Panc1 (cell line): Measurements from ENCODE around the gene ACACB. TPM values are rescaled to one million over a fixed set of nuclear protein-coding genes. Genes with fewer than 3 reads are reported as not detected.

Source experiments
- ATAC-seq: fragments of 200-7000 bp; cut with Tn5 transposase; 2 replicates; pipeline ENCODE4 v1.9.1; 2020; ENCODE audit warnings: mild to moderate bottlenecking, moderate library complexity
- BruUV-seq: library from RNA; stranded (reverse); fragments of 400-500 nt; replicated peaks from 2 replicates; lab custom pipeline; 2021; lab: Mats Ljungman, UMichigan
- CTCF ChIA-PET: fragments of 300-600 bp; sonication (Branson Sonifier 250); formaldehyde crosslinking; loops from one replicate; lab custom pipeline; 2022; ENCODE audit warnings: antibody characterized with exemption; lab: Charles Lee
- POLR2A ChIA-PET: fragments of 300-600 bp; sonication (Branson Sonifier 250); formaldehyde crosslinking; loops from one replicate; lab custom pipeline; 2022; ENCODE audit warnings: antibody characterized with exemption; lab: Charles Lee
- DNase-seq: peaks from one replicate; pipeline ENCODE4 v3.0.0-alpha.2; 2010; ENCODE audit warnings: low read depth, low spot score
- H3K27ac ChIP-seq: 2 replicates; pipeline ENCODE4 v1.5.1; 2011; ENCODE audit warnings: mild to moderate bottlenecking, low read length, inconsistent platforms
- H3K27me3 ChIP-seq: fragments of 200-500 bp; sonication (Bioruptor generic); 2 replicates; pipeline ENCODE4 v1.6.0; 2014; ENCODE audit warnings: low read length, inconsistent platforms; ENCODE audit not compliant: control insufficient read depth, insufficient read depth
- H3K36me3 ChIP-seq: fragments of 200-500 bp; sonication (Bioruptor generic); 2 replicates; pipeline ENCODE4 v1.5.1; 2014; ENCODE audit warnings: inconsistent platforms, mild to moderate bottlenecking, low read length, moderate library complexity; ENCODE audit not compliant: control insufficient read depth, insufficient read depth
- H3K4me1 ChIP-seq: 2 replicates; pipeline ENCODE4 v1.5.1; 2011; ENCODE audit warnings: inconsistent platforms, mild to moderate bottlenecking, low read length, moderate library complexity; ENCODE audit not compliant: control insufficient read depth, insufficient read depth
- H3K4me3 ChIP-seq, 2 experiments: 2 replicates each; pipeline ENCODE4 v1.5.1; 2011 to 2012; ENCODE audit warnings: low read depth in 2 of 2, low read length in 2 of 2, mild to moderate bottlenecking in 2 of 2, inconsistent platforms in 1 of 2, moderate library complexity in 1 of 2
- H3K9me3 ChIP-seq: fragments of 200-500 bp; sonication (Bioruptor generic); 2 replicates; pipeline ENCODE4 v1.5.1; 2014; ENCODE audit warnings: low read depth, mild to moderate bottlenecking, inconsistent platforms, low read length, moderate library complexity; ENCODE audit not compliant: control insufficient read depth, insufficient read depth
- POLR2AphosphoS5 ChIP-seq: IDR thresholded peaks from 2 replicates; pipeline ENCODE4 v1.6.1; 2012; ENCODE audit warnings: mild to moderate bottlenecking, low read depth, low read length, moderate library complexity
- SIN3A ChIP-seq: IDR thresholded peaks from 2 replicates; pipeline ENCODE4 v1.6.1; 2012; ENCODE audit warnings: low read depth, mild to moderate bottlenecking, low read length, moderate library complexity, borderline replicate concordance; ENCODE audit not compliant: insufficient read depth
- TCF7L2 ChIP-seq: IDR thresholded peaks from 2 replicates; pipeline ENCODE4 v1.6.1; 2011; ENCODE audit warnings: mild to moderate bottlenecking, low read depth, low read length, inconsistent platforms
- in situ Hi-C: cut with HindIII; loops from 2 replicates; pipeline ENCODE4 v1.10.0; 2016; ENCODE audit warnings: low sequenced_read_pairs, low pct_unique_long_range_greater_than_20kb
- intact Hi-C: fragments of 100-400 bp; cut with micrococcal nuclease; formaldehyde crosslinking; loops from one replicate; pipeline ENCODE4 v1.10.0; 2022; ENCODE audit not compliant: unreplicated experiment
- total RNA-seq: library from RNA; stranded (reverse); gene quantifications from one replicate; pipeline ENCODE4 v1.2.1, GENCODE V29; 2021; ENCODE audit not compliant: unreplicated experiment
- TF ChIP-seq, protein P1 (sequence below), 2 experiments: IDR thresholded peaks; 2 replicates each; pipeline ENCODE4 v1.6.1; 2011 to 2012; ENCODE audit warnings: low read depth in 2 of 2, control low read depth in 1 of 2, low read length in 1 of 2, mild to moderate bottlenecking in 1 of 2, moderate library complexity in 1 of 2; ENCODE audit not compliant: insufficient read depth in 1 of 2
- TF ChIP-seq, protein P2 (sequence below): fragments of 450-650 bp; IDR thresholded peaks from 2 replicates; pipeline ENCODE4 v1.5.1; 2017; ENCODE audit warnings: mild to moderate bottlenecking

The ACACB gene
- total RNA-seq, 1 experiment from 2014 or later, result 12.3 TPM

DNA sequence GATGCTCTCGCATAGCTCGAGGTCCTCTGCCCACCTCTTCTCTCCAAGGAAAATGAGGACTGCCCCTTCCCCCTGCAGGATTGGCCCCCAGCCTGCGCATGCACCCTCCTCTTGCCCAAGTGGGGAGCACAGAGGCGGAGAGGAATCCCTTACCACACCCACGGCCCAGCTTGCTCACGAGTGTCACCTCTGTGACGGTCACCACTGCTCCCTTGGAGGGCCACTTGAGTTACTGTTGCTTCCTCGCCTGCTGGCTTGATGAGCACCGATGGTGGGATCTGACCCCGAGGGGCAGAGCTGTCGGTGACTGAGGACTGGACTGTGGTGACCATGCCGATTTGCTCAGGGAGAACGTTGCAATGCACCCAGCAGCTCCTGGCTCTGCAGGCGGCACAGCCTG, 151.0 kb downstream of the ACACB start:
- intact Hi-C loops (no loop called here), in situ Hi-C loops (no loop called here)
- ChIA-PET CTCF (no interaction called here), POLR2A (no interaction called here)
- H3K4me3 ChIP-seq, result no peak overlapping the region
- DNase-seq (no peak), ATAC-seq (no peak)
- H3K27me3 ChIP-seq, result no peaks in the 10 kb centered on the region
- TF ChIP-seq, protein P1, sequence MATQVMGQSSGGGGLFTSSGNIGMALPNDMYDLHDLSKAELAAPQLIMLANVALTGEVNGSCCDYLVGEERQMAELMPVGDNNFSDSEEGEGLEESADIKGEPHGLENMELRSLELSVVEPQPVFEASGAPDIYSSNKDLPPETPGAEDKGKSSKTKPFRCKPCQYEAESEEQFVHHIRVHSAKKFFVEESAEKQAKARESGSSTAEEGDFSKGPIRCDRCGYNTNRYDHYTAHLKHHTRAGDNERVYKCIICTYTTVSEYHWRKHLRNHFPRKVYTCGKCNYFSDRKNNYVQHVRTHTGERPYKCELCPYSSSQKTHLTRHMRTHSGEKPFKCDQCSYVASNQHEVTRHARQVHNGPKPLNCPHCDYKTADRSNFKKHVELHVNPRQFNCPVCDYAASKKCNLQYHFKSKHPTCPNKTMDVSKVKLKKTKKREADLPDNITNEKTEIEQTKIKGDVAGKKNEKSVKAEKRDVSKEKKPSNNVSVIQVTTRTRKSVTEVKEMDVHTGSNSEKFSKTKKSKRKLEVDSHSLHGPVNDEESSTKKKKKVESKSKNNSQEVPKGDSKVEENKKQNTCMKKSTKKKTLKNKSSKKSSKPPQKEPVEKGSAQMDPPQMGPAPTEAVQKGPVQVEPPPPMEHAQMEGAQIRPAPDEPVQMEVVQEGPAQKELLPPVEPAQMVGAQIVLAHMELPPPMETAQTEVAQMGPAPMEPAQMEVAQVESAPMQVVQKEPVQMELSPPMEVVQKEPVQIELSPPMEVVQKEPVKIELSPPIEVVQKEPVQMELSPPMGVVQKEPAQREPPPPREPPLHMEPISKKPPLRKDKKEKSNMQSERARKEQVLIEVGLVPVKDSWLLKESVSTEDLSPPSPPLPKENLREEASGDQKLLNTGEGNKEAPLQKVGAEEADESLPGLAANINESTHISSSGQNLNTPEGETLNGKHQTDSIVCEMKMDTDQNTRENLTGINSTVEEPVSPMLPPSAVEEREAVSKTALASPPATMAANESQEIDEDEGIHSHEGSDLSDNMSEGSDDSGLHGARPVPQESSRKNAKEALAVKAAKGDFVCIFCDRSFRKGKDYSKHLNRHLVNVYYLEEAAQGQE (IDR thresholded peaks at IDR 0.05; ENCODE audit: insufficient read depth in 1 of 2, low read depth in 2 of 2, low read length in 1 of 2), result no peak
- TF ChIP-seq POLR2AphosphoS5, result no peak
- TF ChIP-seq, protein P2, sequence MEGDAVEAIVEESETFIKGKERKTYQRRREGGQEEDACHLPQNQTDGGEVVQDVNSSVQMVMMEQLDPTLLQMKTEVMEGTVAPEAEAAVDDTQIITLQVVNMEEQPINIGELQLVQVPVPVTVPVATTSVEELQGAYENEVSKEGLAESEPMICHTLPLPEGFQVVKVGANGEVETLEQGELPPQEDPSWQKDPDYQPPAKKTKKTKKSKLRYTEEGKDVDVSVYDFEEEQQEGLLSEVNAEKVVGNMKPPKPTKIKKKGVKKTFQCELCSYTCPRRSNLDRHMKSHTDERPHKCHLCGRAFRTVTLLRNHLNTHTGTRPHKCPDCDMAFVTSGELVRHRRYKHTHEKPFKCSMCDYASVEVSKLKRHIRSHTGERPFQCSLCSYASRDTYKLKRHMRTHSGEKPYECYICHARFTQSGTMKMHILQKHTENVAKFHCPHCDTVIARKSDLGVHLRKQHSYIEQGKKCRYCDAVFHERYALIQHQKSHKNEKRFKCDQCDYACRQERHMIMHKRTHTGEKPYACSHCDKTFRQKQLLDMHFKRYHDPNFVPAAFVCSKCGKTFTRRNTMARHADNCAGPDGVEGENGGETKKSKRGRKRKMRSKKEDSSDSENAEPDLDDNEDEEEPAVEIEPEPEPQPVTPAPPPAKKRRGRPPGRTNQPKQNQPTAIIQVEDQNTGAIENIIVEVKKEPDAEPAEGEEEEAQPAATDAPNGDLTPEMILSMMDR, result no peak
- no peak for TF ChIP-seq SIN3A
- TF ChIP-seq TCF7L2, result no peak
- no peaks in the 10 kb centered on the region for H3K36me3 ChIP-seq
- H3K9me3 ChIP-seq, result no peaks in the 10 kb centered on the region
- no TSS peak for BruUV-seq
- no peak overlapping the region for H3K27ac ChIP-seq
- 0 out of 2 replicates have a peak, but pooled peaks cover 6% of the 10 kb centered on the region for H3K4me1 ChIP-seq

DNA sequence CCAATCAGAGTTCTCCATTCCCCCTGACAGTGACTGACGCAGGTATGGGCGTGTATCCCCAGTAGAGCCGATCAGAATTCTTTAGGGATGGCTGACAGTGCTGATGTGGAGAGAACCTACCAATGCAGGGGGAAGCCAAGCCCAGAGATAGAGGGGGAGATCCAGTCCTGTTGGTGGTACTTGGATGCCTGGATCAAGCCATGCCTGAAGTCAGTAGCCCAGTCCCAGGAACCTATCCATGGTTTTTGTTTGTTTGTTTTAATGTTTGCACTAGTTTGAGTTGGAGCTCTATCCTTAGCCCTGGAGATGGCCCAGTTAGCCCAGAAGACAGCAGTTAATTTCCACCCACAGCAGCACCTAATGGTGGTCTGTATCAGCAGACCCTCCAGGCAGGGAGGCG, 152.5 kb downstream of the ACACB start:
- TF ChIP-seq, protein P1 (IDR thresholded peaks at IDR 0.05; ENCODE audit: insufficient read depth in 1 of 2, low read depth in 2 of 2, low read length in 1 of 2), result no peak
- TF ChIP-seq POLR2AphosphoS5 (no peak), TCF7L2 (no peak)
- DNase-seq (no peak), ATAC-seq (no peak)
- POLR2A ChIA-PET, result no interaction called here
- H3K9me3 ChIP-seq, result no peaks in the 10 kb centered on the region
- H3K27ac ChIP-seq, result no peak overlapping the region
- BruUV-seq, result no TSS peak
- intact Hi-C loops (no loop called here), in situ Hi-C loops (no loop called here)
- 0 out of 2 replicates have a peak, but pooled peaks cover 6% of the 10 kb centered on the region for H3K4me1 ChIP-seq
- CTCF ChIA-PET, result no interaction called here
- no peak overlapping the region for H3K4me3 ChIP-seq
- H3K36me3 ChIP-seq, result no peaks in the 10 kb centered on the region
- H3K27me3 ChIP-seq, result no peaks in the 10 kb centered on the region
